A673 (cell line): ENCODE data around the gene KMT5C.

Experiments
- CTCF ChIP-seq: fragments of 300-800, 200-600 bp; sonication (generic); conservative IDR thresholded peaks from 2 replicates; pipeline ENCODE4 v1.5.1; 2017; ENCODE audit warnings: low read depth, mild to moderate bottlenecking, antibody characterized with exemption, low read length, moderate library complexity, mixed read lengths
- EZH2 ChIP-seq: fragments of 200-600 bp; sonication (generic); IDR thresholded peaks from 2 replicates; pipeline ENCODE4 v1.6.1; 2017; ENCODE audit warnings: borderline replicate concordance, low read depth, mild to moderate bottlenecking, mixed read lengths, antibody characterized with exemption, low read length; ENCODE audit not compliant: poor library complexity, severe bottlenecking

- no peak for TF ChIP-seq EZH2
- TF ChIP-seq CTCF: no peak
Observed at GRCh38 chr19:55353803-55354697, 14.4 kb downstream of the KMT5C start.
